H1 (cell line): ENCODE results near the gene SNED1. TPM values are rescaled to one million over a fixed set of nuclear protein-coding genes. Genes with fewer than 3 reads are reported as not detected.

ENCODE experiments used
- BRCA1 ChIP-seq: IDR thresholded peaks from 2 replicates; pipeline ENCODE4 v1.6.1; 2012; ENCODE audit warnings: low read depth, low read length, improper control_type of control experiment
- CHD2 ChIP-seq: IDR thresholded peaks from 2 replicates; pipeline ENCODE4 v1.6.1; 2012; ENCODE audit warnings: low read length, improper control_type of control experiment
- CTCF ChIP-seq, 3 experiments: IDR thresholded peaks; 1 replicate in 2 of 3; 2 replicates in 1 of 3; pipeline versions ENCODE4 v1.5.1 to v1.6.1; 2011; ENCODE audit warnings: low read length in 3 of 3, mild to moderate bottlenecking in 3 of 3, inconsistent platforms in 2 of 3, low read depth in 1 of 3, moderate library complexity in 1 of 3; ENCODE audit not compliant: insufficient read depth in 1 of 3; ENCODE audit errors: control extremely low read depth in 1 of 3
- GABPA ChIP-seq: IDR thresholded peaks from 2 replicates; pipeline ENCODE4 v1.6.1; 2011; ENCODE audit warnings: mild to moderate bottlenecking, low read length, moderate library complexity, borderline replicate concordance; ENCODE audit not compliant: insufficient read depth
- GTF2F1 ChIP-seq: IDR thresholded peaks from 2 replicates; pipeline ENCODE4 v1.6.1; 2012; ENCODE audit warnings: low read depth, low read length, improper control_type of control experiment, borderline replicate concordance
- JUN ChIP-seq: IDR thresholded peaks from 2 replicates; pipeline ENCODE4 v1.6.1; 2011; ENCODE audit warnings: low read depth, mild to moderate bottlenecking, improper control_type of control experiment, low read length
- JUND ChIP-seq: IDR thresholded peaks from 2 replicates; pipeline ENCODE4 v1.6.1; 2011; ENCODE audit warnings: mild to moderate bottlenecking, improper control_type of control experiment, low read length
- KDM1A ChIP-seq: fragments of 200-600, 300-600 bp; sonication (generic); IDR thresholded peaks from 2 replicates; pipeline ENCODE4 v1.7.1; 2016; ENCODE audit warnings: mild to moderate bottlenecking, low read length, borderline replicate concordance
- polyA plus RNA-seq, 7 experiments: library from polyadenylated mRNA; depleted of rRNA in 3 of 7; stranded (reverse) in 5 of 7; unstranded in 2 of 7; fragments of >200 nt in 5 of 7; fragments of 200-250 nt in 2 of 7; gene quantifications; 1 replicate in 5 of 7; 2 replicates in 1 of 7; 4 replicates in 1 of 7; pipeline versions ENCODE4 v1.2.1 to v1.2.3, GENCODE V29; 2011 to 2013; ENCODE audit warnings: missing spikeins in 2 of 7, mixed read lengths in 2 of 7
- total RNA-seq: library from RNA; stranded (reverse); fragmentation: NEBNext Ultra II Directional; extraction: Animal tissue kit (Norgen Biotek cat#: 25700); gene quantifications from 2 replicates; pipeline ENCODE4 v1.2.1, GENCODE V29; 2021

SNED1 gene
- total and polyA plus RNA-seq, 2 of the 8 experiments (the other 6 are each of a cell fraction or from before 2014, with no cell fraction given): 1.9 TPM

GRCh38 chr2:240953426-240954410, 44.7 kb upstream of the SNED1 start (continued):
- TF ChIP-seq CTCF (IDR thresholded peaks at IDR 0.05; ENCODE audit: control extremely low read depth in 1 of 3, insufficient read depth in 1 of 3, low read depth in 1 of 3, low read length in 3 of 3) (no peak), JUND (no peak), JUN (no peak), GABPA (no peak), KDM1A (no peak), GTF2F1 (no peak), CHD2 (no peak), BRCA1 (no peak)
